NCI-H1436 (cell line): ENCODE data around the gene C6orf163.
"Not testable (repeated sequence)": the region's sequence is repeated elsewhere in the genome, so short reads cannot be mapped to it uniquely, and the experiment has no call there.

Source experiments
- DNase-seq: peaks from one replicate; lab custom pipeline; 2025; lab: John Stamatoyannopoulos, UW

C6orf163 gene

GRCh38 chr6:87344731-87345130 lies at the start of gene C6orf163:
TSS of gene C6orf163 (plus strand) at chr6:87344813. CDS start at chr6:87345100, 287 bp downstream.
- no peak for DNase-seq

- no peak for DNase-seq
Observed at GRCh38 chr6:87297119-87297518, 47.5 kb upstream of the C6orf163 start.

GRCh38 chr6:87301277-87301676 lies 43.3 kb upstream of the C6orf163 start:
- DNase-seq, result not testable (repeated sequence)

GRCh38 chr6:87308970-87309369 lies 35.6 kb upstream of the C6orf163 start:
- DNase-seq, result no peak

GRCh38 chr6:87312860-87313259 lies 31.8 kb upstream of the C6orf163 start:
- DNase-seq, result no peak

- no peak for DNase-seq
Observed at GRCh38 chr6:87315071-87315470, 29.5 kb upstream of the C6orf163 start.

- no peak for DNase-seq
Observed at GRCh38 chr6:87319271-87319987, 25.2 kb upstream of the C6orf163 start.

GRCh38 chr6:87322304-87323212 lies 22.1 kb upstream of the C6orf163 start, which contains the start of gene SMIM8:
TSS of gene SMIM8 (plus strand) at chr6:87322588. CDS start at chr6:87337032, 14,444 bp downstream.
- DNase-seq, result peak; percentile 83

- DNase-seq, result not testable (repeated sequence)
Observed at GRCh38 chr6:87323880-87324279, 20.7 kb upstream of the C6orf163 start.

GRCh38 chr6:87330961-87331360 lies 13.7 kb upstream of the C6orf163 start:
- DNase-seq, result no peak

GRCh38 chr6:87333033-87333432 lies 11.6 kb upstream of the C6orf163 start:
- no peak for DNase-seq

- peak; percentile 3 for DNase-seq
Observed at GRCh38 chr6:87333591-87334181, 10.9 kb upstream of the C6orf163 start.

GRCh38 chr6:87334683-87335082 lies 9.9 kb upstream of the C6orf163 start:
- no peak for DNase-seq

GRCh38 chr6:87336367-87336766 lies 8.2 kb upstream of the C6orf163 start:
- DNase-seq, result no peak

GRCh38 chr6:87340230-87340629 lies 4.4 kb upstream of the C6orf163 start:
- DNase-seq, result no peak

- DNase-seq, result no peak
Observed at GRCh38 chr6:87341158-87341557, 3.5 kb upstream of the C6orf163 start.

- no peak for DNase-seq
Observed at GRCh38 chr6:87341899-87342298, 2.7 kb upstream of the C6orf163 start.

- no peak for DNase-seq
Observed at GRCh38 chr6:87342829-87343228, 1.8 kb upstream of the C6orf163 start.

- DNase-seq, result no peak
Observed at GRCh38 chr6:87346700-87347099, 2.1 kb downstream of the C6orf163 start.

GRCh38 chr6:87349896-87350295 lies 5.3 kb downstream of the C6orf163 start:
- no peak for DNase-seq

- no peak for DNase-seq
Observed at GRCh38 chr6:87350516-87350915, 5.9 kb downstream of the C6orf163 start.

- no peak for DNase-seq
Observed at GRCh38 chr6:87351583-87351982, 7.0 kb downstream of the C6orf163 start.

- DNase-seq, result no peak
Observed at GRCh38 chr6:87356181-87356580, 11.6 kb downstream of the C6orf163 start.
